B cell (primary cell): ENCODE data around the gene ALDH1A2.

Experiments
- CTCF ChIP-seq: fragments of 200-600 bp; IDR thresholded peaks from one replicate; pipeline ENCODE4 v1.8.0; 2022; ENCODE audit warnings: antibody characterized with exemption, mild to moderate bottlenecking
- EZH2 ChIP-seq: IDR thresholded peaks from 2 replicates; pipeline ENCODE4 v1.6.1; 2012; ENCODE audit warnings: borderline replicate concordance, low read depth, mild to moderate bottlenecking, moderate library complexity, low read length; ENCODE audit not compliant: insufficient read depth, poor library complexity, severe bottlenecking

- no peak for TF ChIP-seq CTCF
- TF ChIP-seq EZH2, result no peak
Observed at GRCh38 chr15:57945616-57946015, 119.9 kb downstream of the ALDH1A2 start.
